ENCODE measurements around the gene BTBD7.

- no peak for TF ChIP-seq POLR2A (IDR thresholded peaks at IDR 0.05)
- no peak for TF ChIP-seq CTCF (IDR thresholded peaks at IDR 0.05)
- TF ChIP-seq EP300 (IDR thresholded peaks at IDR 0.05): no peak
Measured at GRCh38 chr14:93343797-93344196, 11.0 kb upstream of the BTBD7 start.

Measured in stomach (tissue), 4 donors.